CD1c-positive myeloid dendritic cell (primary cell): Measurements from ENCODE around the gene AQP7.
"Not testable (repeated sequence)": the region's sequence is repeated elsewhere in the genome, so short reads cannot be mapped to it uniquely, and the experiment has no call there.

Experiments
- DNase-seq: peaks from one replicate; pipeline ENCODE4 v3.0.0-alpha.2; 2016; ENCODE audit errors: extremely low spot score

Gene AQP7

GRCh38 chr9:33375238-33375840 is 27.0 kb downstream of the AQP7 start:
- no peak for DNase-seq

GRCh38 chr9:33374634-33375237 is 27.6 kb downstream of the AQP7 start:
- peak; percentile 77 for DNase-seq

DNA sequence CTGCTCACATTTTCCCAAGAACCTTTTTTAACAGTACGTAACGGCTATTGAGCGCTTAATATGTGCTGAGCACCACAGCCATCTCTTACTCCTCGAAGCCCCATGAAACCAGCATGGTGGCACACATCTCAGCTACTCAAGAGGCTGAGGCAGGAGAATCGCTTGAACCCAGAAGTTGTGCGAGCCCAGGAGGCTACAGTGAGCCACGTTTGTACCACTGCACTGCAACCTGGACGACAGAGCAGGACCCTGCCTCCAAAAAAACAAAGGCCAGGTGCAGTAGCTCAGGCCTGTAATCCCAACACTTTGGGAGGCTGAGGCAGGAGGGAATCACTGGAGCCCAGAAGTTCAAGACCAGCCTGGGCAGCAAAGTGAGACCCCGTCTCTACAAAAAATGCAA is 28.2 kb downstream of the AQP7 start:
- DNase-seq, result no peak

GRCh38 chr9:33372900-33373299 is 29.5 kb downstream of the AQP7 start:
- DNase-seq, result no peak

GRCh38 chr9:33366979-33367480 is 35.3 kb downstream of the AQP7 start:
- DNase-seq, result no peak

- not testable (repeated sequence) for DNase-seq
Observed at GRCh38 chr9:33364814-33365213, 37.6 kb downstream of the AQP7 start.

DNA sequence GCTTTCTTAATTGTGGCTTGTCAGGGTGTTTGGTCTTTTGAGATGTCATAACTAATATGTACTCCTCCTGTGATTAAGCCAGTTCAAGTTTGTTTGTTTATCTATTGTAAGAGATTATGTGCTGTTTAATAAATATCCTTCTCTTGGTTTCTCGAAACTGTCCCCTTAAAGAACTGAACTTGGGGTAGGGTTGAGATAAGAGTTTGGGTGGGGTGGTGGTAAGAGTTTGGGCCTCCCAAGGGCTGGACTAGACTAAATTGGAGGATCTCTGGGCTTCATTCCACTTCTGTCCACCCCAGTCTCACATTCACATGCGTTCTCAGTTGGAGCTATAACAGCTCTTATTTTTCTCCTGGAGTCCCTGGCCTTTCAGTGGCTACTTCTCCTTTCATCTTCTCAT is 38.2 kb downstream of the AQP7 start:
- no peak for DNase-seq

DNA sequence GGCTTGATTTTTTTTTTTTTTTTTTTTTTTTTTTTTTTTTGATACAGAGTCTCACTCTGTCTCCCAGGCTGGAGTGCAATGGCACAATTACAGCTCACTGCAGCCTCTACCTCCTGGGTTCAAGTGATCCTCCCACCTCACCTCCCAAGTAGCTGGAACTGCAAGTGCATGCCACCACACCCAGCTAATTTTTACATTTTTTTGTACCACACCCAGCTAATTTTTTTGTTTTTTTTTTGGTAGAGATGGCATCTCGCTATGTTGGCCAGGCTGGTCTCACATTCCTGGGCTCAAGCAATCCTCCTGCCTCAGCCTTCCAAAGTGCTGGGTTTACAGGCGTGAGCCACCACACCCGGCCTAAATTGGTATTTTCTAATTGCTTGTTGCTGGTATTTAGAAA is 43.7 kb downstream of the AQP7 start:
- not testable (repeated sequence) for DNase-seq

DNA sequence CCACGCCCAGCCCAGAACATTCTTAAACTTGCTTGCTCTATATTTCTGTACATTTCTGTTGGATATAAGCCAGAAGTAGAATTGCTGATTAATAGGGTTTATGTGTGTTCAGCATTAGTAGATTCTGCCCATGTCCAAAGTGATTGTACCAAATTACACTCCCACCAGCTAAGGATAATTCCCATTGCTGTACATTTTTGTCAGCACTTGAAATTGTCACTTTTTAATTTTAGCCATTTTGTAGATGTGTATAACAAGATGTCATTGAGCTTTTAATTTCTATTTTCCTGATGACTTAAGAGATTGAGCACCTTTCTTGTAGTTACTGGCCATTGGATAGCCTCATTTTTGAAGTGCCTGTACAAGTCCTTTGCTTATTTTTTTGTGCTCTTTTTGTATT is 46.4 kb downstream of the AQP7 start:
- no peak for DNase-seq

DNA sequence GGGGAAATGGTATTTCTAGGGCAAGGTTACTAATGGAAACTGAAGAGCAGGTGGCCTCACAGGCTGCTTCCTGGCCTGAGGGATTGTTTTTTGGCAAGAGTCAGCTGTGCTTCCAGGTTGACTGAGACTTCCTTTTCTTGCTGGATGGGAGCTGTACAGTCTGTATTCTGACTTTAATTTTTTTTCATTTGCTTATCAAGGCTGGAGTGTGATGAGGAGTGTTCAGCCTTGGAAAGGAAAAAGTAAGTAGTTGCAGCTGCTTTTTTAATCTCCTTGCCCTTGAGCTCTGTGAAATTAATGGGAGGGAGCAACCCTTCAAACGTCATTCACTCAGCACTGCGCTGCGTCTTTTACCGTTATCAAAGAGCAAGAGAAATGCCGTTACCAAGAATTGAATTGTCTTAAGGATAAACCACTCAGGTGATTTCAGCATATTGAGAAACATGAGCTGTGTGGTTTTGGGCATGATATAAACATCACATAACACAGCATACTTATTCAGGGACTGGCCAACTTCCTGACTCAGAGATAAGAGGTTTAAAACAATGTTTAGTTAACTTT is 47.6 kb downstream of the AQP7 start:
- DNase-seq, result no peak

- no peak for DNase-seq
Observed at GRCh38 chr9:33351547-33351946, 50.8 kb downstream of the AQP7 start.

DNA sequence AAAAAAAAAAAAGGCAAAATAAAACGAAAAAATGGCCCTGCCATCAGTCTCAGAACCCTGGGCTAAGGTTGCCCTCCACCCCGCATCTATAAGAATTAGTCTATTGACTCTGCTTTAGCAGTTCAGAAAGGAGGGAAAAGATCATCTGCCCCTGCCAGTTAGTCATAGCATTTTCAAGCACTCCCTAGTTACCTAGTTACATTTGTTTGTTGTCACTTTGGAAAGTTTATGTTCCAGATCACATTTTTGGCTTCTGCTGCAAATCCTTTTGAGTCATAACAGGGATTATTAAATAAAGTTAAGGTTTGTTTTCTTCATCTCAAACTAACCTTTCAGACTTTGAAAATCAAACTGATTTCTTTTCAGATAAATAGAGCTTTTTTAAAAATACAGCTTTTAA is 52.1 kb downstream of the AQP7 start:
- no peak for DNase-seq

GRCh38 chr9:33349743-33350142 is 52.6 kb downstream of the AQP7 start:
- DNase-seq, result no peak

- DNase-seq, result no peak
Observed at GRCh38 chr9:33348998-33349397, 53.4 kb downstream of the AQP7 start.

GRCh38 chr9:33346564-33346963 is 55.8 kb downstream of the AQP7 start:
- DNase-seq, result no peak

DNA sequence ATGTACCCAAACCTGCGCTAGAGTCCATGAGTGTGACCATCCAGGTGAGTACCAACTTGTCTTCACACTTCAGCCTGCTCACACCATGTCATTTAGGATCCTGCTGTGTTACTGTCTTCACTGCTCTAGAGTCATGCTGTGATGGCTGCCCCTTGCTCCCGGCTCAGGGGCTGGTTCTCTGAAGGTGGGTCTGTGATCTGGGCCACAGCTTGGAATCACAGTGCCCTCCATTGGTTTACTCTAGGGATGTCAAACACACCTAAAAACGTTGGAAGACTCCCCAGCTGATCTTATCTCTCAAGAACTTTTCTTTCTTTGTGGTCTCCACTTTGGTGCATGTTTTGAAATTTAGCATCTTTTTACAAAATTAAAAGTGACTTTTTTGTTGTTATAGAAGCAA is 58.2 kb downstream of the AQP7 start:
- DNase-seq, result no peak

DNA sequence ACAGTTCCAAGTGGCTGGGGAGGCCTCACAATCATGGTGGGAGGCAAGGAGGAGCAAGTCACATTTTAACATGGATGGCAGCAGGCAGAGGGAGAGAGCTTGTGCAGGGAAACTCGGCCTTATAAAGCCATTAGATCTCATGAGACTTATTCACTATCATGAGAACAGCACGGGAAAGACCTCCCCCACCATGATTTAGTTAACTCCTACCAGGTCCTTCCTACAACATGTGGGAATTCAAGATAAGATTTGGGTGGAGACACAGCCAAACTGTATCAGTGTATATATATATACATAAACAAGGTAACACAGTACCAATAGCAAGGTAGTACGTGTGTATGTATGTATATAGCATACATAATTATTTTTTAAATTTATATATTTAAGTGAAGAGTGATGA is 61.2 kb downstream of the AQP7 start:
- no peak for DNase-seq

GRCh38 chr9:33340186-33340585 is 62.2 kb downstream of the AQP7 start:
- no peak for DNase-seq
